ENCODE results near the gene CDKN2AIP.

CDKN2AIP gene

GRCh38 chr4:183483997-183484396, 39.6 kb downstream of the CDKN2AIP start:
- TF ChIP-seq EZH2phosphoT487 (IDR thresholded peaks at IDR 0.05; ENCODE audit: low read depth) (no peak), CTCF (IDR thresholded peaks at IDR 0.05; ENCODE audit: low read depth, low read length) (no peak)
- Histone ChIP-seq H2AFZ (ENCODE audit: low read depth, low read length) (no peak overlapping the region), H3K79me2 (ENCODE audit: low read length) (no peaks in the 10 kb centered on the region), H3K9ac (ENCODE audit: low read length) (no peak overlapping the region), H3K4me2 (ENCODE audit: low read length) (no peak overlapping the region), H4K20me1 (ENCODE audit: insufficient read depth, low read length) (no peaks in the 10 kb centered on the region), H3K27me3 (ENCODE audit: low read depth, low read length) (no peaks in the 10 kb centered on the region), H3K27ac (ENCODE audit: low read length) (no peak overlapping the region), H3K9me3 (ENCODE audit: insufficient read depth, low read length) (no peaks in the 10 kb centered on the region), H3K4me1 (ENCODE audit: low read length) (no peaks in the 10 kb centered on the region), H3K4me3 (ENCODE audit: low read length) (no peak overlapping the region), H3K36me3 (replicated peaks; ENCODE audit: low read depth, low read length) (no peaks in the 10 kb centered on the region)

GRCh38 chr4:183485411-183486160, 41.1 kb downstream of the CDKN2AIP start:
- no peak overlapping the region for H3K4me3 ChIP-seq (ENCODE audit: low read length)
- H3K9me3 ChIP-seq (ENCODE audit: insufficient read depth, low read length): no peaks in the 10 kb centered on the region
- TF ChIP-seq CTCF (IDR thresholded peaks at IDR 0.05; ENCODE audit: low read depth, low read length) (no peak), EZH2phosphoT487 (IDR thresholded peaks at IDR 0.05; ENCODE audit: low read depth) (no peak)
- H3K9ac ChIP-seq (ENCODE audit: low read length): no peak overlapping the region
- peaks cover 2% of the 10 kb centered on the region for H3K36me3 ChIP-seq (replicated peaks; ENCODE audit: low read depth, low read length)
- no peaks in the 10 kb centered on the region for H4K20me1 ChIP-seq (ENCODE audit: insufficient read depth, low read length)
- no peaks in the 10 kb centered on the region for H3K79me2 ChIP-seq (ENCODE audit: low read length)
- no peaks in the 10 kb centered on the region for H3K27me3 ChIP-seq (ENCODE audit: low read depth, low read length)
- H3K4me2 ChIP-seq (ENCODE audit: low read length): no peak overlapping the region
- no peaks in the 10 kb centered on the region for H3K4me1 ChIP-seq (ENCODE audit: low read length)
- no peak overlapping the region for H2AFZ ChIP-seq (ENCODE audit: low read depth, low read length)
- no peak overlapping the region for H3K27ac ChIP-seq (ENCODE audit: low read length)

- Histone ChIP-seq H3K27ac (ENCODE audit: low read length) (no peak overlapping the region), H3K36me3 (replicated peaks; ENCODE audit: low read depth, low read length) (peaks cover 21% of the 10 kb centered on the region), H2AFZ (ENCODE audit: low read depth, low read length) (no peak overlapping the region), H3K9me3 (ENCODE audit: insufficient read depth, low read length) (no peaks in the 10 kb centered on the region), H3K4me2 (ENCODE audit: low read length) (no peak overlapping the region), H3K79me2 (ENCODE audit: low read length) (no peaks in the 10 kb centered on the region), H3K4me1 (ENCODE audit: low read length) (no peaks in the 10 kb centered on the region), H4K20me1 (ENCODE audit: insufficient read depth, low read length) (no peaks in the 10 kb centered on the region), H3K4me3 (ENCODE audit: low read length) (no peak overlapping the region), H3K27me3 (ENCODE audit: low read depth, low read length) (no peaks in the 10 kb centered on the region), H3K9ac (ENCODE audit: low read length) (no peak overlapping the region)
- no peak for TF ChIP-seq EZH2phosphoT487 (IDR thresholded peaks at IDR 0.05; ENCODE audit: low read depth)
- no peak for TF ChIP-seq CTCF (IDR thresholded peaks at IDR 0.05; ENCODE audit: low read depth, low read length)
Measured at GRCh38 chr4:183492791-183493222, 48.4 kb downstream of the CDKN2AIP start.

GRCh38 chr4:183493246-183493645, 48.8 kb downstream of the CDKN2AIP start:
- H3K9me3 ChIP-seq (ENCODE audit: insufficient read depth, low read length): no peaks in the 10 kb centered on the region
- no peaks in the 10 kb centered on the region for H3K27me3 ChIP-seq (ENCODE audit: low read depth, low read length)
- H3K79me2 ChIP-seq (ENCODE audit: low read length): no peaks in the 10 kb centered on the region
- H3K27ac ChIP-seq (ENCODE audit: low read length): no peak overlapping the region
- H3K4me1 ChIP-seq (ENCODE audit: low read length): no peaks in the 10 kb centered on the region
- no peaks in the 10 kb centered on the region for H4K20me1 ChIP-seq (ENCODE audit: insufficient read depth, low read length)
- H3K4me3 ChIP-seq (ENCODE audit: low read length): no peak overlapping the region
- no peak overlapping the region for H3K4me2 ChIP-seq (ENCODE audit: low read length)
- H2AFZ ChIP-seq (ENCODE audit: low read depth, low read length): no peak overlapping the region
- H3K36me3 ChIP-seq (replicated peaks; ENCODE audit: low read depth, low read length): peaks cover 21% of the 10 kb centered on the region
- TF ChIP-seq CTCF (IDR thresholded peaks at IDR 0.05; ENCODE audit: low read depth, low read length): no peak
- no peak for TF ChIP-seq EZH2phosphoT487 (IDR thresholded peaks at IDR 0.05; ENCODE audit: low read depth)
- H3K9ac ChIP-seq (ENCODE audit: low read length): no peak overlapping the region

Data from OCI-LY3 (cell line).